KMS-11 (cell line): ENCODE data around the gene TGM5.

ENCODE experiments used
- H2AFZ ChIP-seq: fragments of 200-600 bp; sonication (generic); 2 replicates; pipeline ENCODE4 v1.6.1; 2016; ENCODE audit warnings: antibody characterized with exemption, mixed run types, low read depth
- H3K27ac ChIP-seq: fragments of 200-600 bp; sonication (generic); 2 replicates; pipeline ENCODE4 v1.6.1; 2016; ENCODE audit warnings: mild to moderate bottlenecking, mixed run types
- H3K27me3 ChIP-seq: fragments of 200-600 bp; sonication (generic); 2 replicates; pipeline ENCODE4 v1.6.1; 2017; ENCODE audit warnings: mild to moderate bottlenecking, low read depth, mixed run types, moderate library complexity; ENCODE audit not compliant: insufficient read depth
- H3K36me3 ChIP-seq: fragments of 200-600 bp; sonication (generic); 2 replicates; pipeline ENCODE4 v1.6.1; 2017; ENCODE audit warnings: mild to moderate bottlenecking, mixed run types; ENCODE audit not compliant: insufficient read depth
- H3K4me1 ChIP-seq: fragments of 200-600 bp; sonication (generic); 2 replicates; pipeline ENCODE4 v1.6.1; 2016; ENCODE audit warnings: mild to moderate bottlenecking, low read depth, mixed run types; ENCODE audit not compliant: poor library complexity, severe bottlenecking
- H3K4me2 ChIP-seq: fragments of 200-600 bp; sonication (generic); 2 replicates; pipeline ENCODE4 v1.7.0; 2016; ENCODE audit warnings: mild to moderate bottlenecking, mixed run types
- H3K4me3 ChIP-seq: fragments of 200-600 bp; sonication (generic); IDR thresholded peaks from 2 replicates; pipeline ENCODE4 v1.6.1; 2017; ENCODE audit warnings: low read depth, low read length, mixed read lengths; ENCODE audit not compliant: insufficient read depth
- H3K79me2 ChIP-seq: fragments of 200-600 bp; sonication (generic); 2 replicates; pipeline ENCODE4 v1.6.1; 2016; ENCODE audit warnings: low read depth, mixed run types; ENCODE audit not compliant: insufficient read depth
- H3K9ac ChIP-seq: fragments of 200-600 bp; sonication (generic); 2 replicates; pipeline ENCODE4 v1.6.1; 2016; ENCODE audit warnings: mild to moderate bottlenecking, mixed run types
- H4K20me1 ChIP-seq: fragments of 200-600 bp; sonication (generic); 2 replicates; pipeline ENCODE4 v1.6.1; 2016; ENCODE audit warnings: mild to moderate bottlenecking, mixed run types; ENCODE audit not compliant: insufficient read depth
- CTCF ChIP-seq: fragments of 200-600 bp; sonication (generic); conservative IDR thresholded peaks from 2 replicates; pipeline ENCODE4 v1.6.1; 2017; ENCODE audit warnings: low read depth, mild to moderate bottlenecking, antibody characterized with exemption, low read length, moderate library complexity, mixed read lengths

The TGM5 gene

GRCh38 chr15:43249699-43250203 lies 17.0 kb downstream of the TGM5 start:
- H2AFZ ChIP-seq: no peak overlapping the region; the same call in 1 of the 2 replicates
- peak overlapping the region; percentile 27; the same call in 1 of the 2 replicates for H3K27ac ChIP-seq
- peaks cover 32% of the 10 kb centered on the region for H3K4me1 ChIP-seq
- no peak overlapping the region for H3K9ac ChIP-seq
- no peak for TF ChIP-seq CTCF
- H3K4me3 ChIP-seq: no peak overlapping the region
- H3K79me2 ChIP-seq: no peaks in the 10 kb centered on the region
- H4K20me1 ChIP-seq: no peaks in the 10 kb centered on the region
- no peaks in the 10 kb centered on the region for H3K36me3 ChIP-seq
- H3K27me3 ChIP-seq: no peaks in the 10 kb centered on the region
- peak overlapping the region; percentile 41; the same call in 1 of the 2 replicates for H3K4me2 ChIP-seq

GRCh38 chr15:43249236-43249635 lies 17.5 kb downstream of the TGM5 start:
- Histone ChIP-seq H3K4me1 (peaks cover 28% of the 10 kb centered on the region), H3K9ac (no peak overlapping the region), H3K4me3 (no peak overlapping the region), H3K4me2 (peak overlapping the region; percentile 41; the same call in 1 of the 2 replicates), H3K27ac (peak overlapping the region; percentile 27; the same call in 1 of the 2 replicates), H3K36me3 (no peaks in the 10 kb centered on the region), H3K79me2 (no peaks in the 10 kb centered on the region), H3K27me3 (no peaks in the 10 kb centered on the region), H4K20me1 (no peaks in the 10 kb centered on the region), H2AFZ (no peak overlapping the region; the same call in 1 of the 2 replicates)
- no peak for TF ChIP-seq CTCF

GRCh38 chr15:43246261-43246774 lies 20.4 kb downstream of the TGM5 start:
- TF ChIP-seq CTCF: no peak
- H3K4me1 ChIP-seq: peaks cover 14% of the 10 kb centered on the region
- no peak overlapping the region for H3K4me3 ChIP-seq
- H4K20me1 ChIP-seq: no peaks in the 10 kb centered on the region
- no peak overlapping the region for H2AFZ ChIP-seq
- H3K27ac ChIP-seq: no peak overlapping the region
- no peaks in the 10 kb centered on the region for H3K27me3 ChIP-seq
- H3K79me2 ChIP-seq: no peaks in the 10 kb centered on the region
- no peak overlapping the region for H3K9ac ChIP-seq
- H3K36me3 ChIP-seq: no peaks in the 10 kb centered on the region
- no peak overlapping the region for H3K4me2 ChIP-seq

GRCh38 chr15:43244092-43244491 lies 22.6 kb downstream of the TGM5 start:
- Histone ChIP-seq H4K20me1 (no peaks in the 10 kb centered on the region), H3K36me3 (no peaks in the 10 kb centered on the region), H3K27ac (no peak overlapping the region), H2AFZ (no peak overlapping the region), H3K4me2 (no peak overlapping the region), H3K4me1 (peaks cover 2% of the 10 kb centered on the region), H3K9ac (no peak overlapping the region), H3K79me2 (no peaks in the 10 kb centered on the region), H3K27me3 (no peaks in the 10 kb centered on the region), H3K4me3 (no peak overlapping the region)
- no peak for TF ChIP-seq CTCF
